GM13976 (cell line): Measurements from ENCODE around the gene SUSD1.

Experiments
- DNase-seq: peaks from one replicate; pipeline ENCODE4 v3.0.0; 2012; ENCODE audit warnings: low spot score
- CTCF ChIP-seq: IDR thresholded peaks from 2 replicates; pipeline ENCODE4 v1.5.1; 2012; ENCODE audit warnings: borderline replicate concordance, mild to moderate bottlenecking; ENCODE audit not compliant: insufficient read depth; ENCODE audit errors: extremely low read depth, missing control alignments, control extremely low read depth
- in situ Hi-C: fragments of 300-500 bp; cut with MboI; formaldehyde crosslinking; loops from one replicate; pipeline ENCODE4 v1.12.0; 2022; ENCODE audit warnings: low sequenced_read_pairs, mixed read lengths, inconsistent platforms; ENCODE audit not compliant: unreplicated experiment

SUSD1 gene

GRCh38 chr9:111999319-111999718 is 175.8 kb downstream of the SUSD1 start:
- DNase-seq: no peak
- in situ Hi-C loops: no loop called here
- TF ChIP-seq CTCF: no peak

DNA sequence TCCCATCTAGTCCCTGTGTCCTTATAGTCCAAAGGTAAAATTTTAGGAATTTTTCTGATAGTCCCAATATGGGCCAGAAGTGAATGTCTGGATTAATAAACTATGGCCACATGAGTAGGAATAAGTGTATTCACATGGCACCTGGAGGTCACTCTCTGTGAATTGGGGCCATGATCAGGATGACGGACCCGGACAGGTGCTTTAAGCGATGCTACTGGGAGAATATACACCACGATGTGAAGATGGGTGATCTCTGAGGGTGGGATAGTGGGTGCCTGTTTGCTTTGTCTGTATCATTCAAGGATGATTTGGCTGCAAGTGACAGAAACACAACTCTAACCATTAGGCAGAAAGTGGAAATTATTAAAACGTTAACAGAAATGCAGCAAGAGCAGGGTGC is 177.3 kb downstream of the SUSD1 start:
- in situ Hi-C loops: no loop called here
- no peak for TF ChIP-seq CTCF
- DNase-seq: no peak

- in situ Hi-C loops: no loop called here
- DNase-seq: no peak
- no peak for TF ChIP-seq CTCF
These were observed 180.2 kb downstream of the SUSD1 start for GRCh38 chr9:111994831-111995458.

GRCh38 chr9:111993319-111993718 is 181.8 kb downstream of the SUSD1 start:
- DNase-seq: no peak
- TF ChIP-seq CTCF: no peak
- in situ Hi-C loops: no loop called here

GRCh38 chr9:111992523-111992922 is 182.6 kb downstream of the SUSD1 start:
- peak; percentile 49 for DNase-seq
- TF ChIP-seq CTCF: no peak
- in situ Hi-C loops: no loop called here

DNA sequence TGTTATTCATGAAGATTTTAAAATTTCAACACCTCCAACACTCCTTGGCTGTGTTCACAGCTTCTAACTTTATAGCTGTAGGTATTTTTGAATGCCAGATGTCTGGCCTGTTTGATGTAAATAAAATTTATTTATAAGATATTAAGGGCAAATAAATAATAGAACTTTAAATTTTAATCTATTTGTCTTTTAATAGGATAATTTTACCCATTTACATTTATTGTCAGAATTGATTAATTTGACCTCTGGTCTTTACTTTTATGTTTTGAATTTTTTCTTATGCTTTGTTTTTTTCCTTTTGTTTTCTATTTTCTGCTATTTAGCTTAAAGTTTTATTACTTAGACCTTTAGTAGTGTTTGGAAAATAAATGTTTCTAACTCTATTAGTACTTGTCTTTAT is 183.9 kb downstream of the SUSD1 start:
- in situ Hi-C loops: no loop called here
- no peak for TF ChIP-seq CTCF
- no peak for DNase-seq
